ENCODE results near the gene FRAS1.

FRAS1 gene

GRCh38 chr4:78347527-78347926 lies 290.4 kb downstream of the FRAS1 start:
- Histone ChIP-seq H3K4me1 (ENCODE audit: control insufficient read depth in 1 of 2, insufficient read depth in 1 of 2, low read depth in 1 of 2, low read length in 1 of 2) (no peaks in the 10 kb centered on the region), H3K4me3 (ENCODE audit: low read depth in 1 of 2, low read length in 1 of 2) (no peak overlapping the region), H3K27me3 (peaks cover 12% of the 10 kb centered on the region), H3K36me3 (no peaks in the 10 kb centered on the region), H3K9me3 (no peaks in the 10 kb centered on the region), H3K27ac (no peak overlapping the region)
- TF ChIP-seq, protein P1, sequence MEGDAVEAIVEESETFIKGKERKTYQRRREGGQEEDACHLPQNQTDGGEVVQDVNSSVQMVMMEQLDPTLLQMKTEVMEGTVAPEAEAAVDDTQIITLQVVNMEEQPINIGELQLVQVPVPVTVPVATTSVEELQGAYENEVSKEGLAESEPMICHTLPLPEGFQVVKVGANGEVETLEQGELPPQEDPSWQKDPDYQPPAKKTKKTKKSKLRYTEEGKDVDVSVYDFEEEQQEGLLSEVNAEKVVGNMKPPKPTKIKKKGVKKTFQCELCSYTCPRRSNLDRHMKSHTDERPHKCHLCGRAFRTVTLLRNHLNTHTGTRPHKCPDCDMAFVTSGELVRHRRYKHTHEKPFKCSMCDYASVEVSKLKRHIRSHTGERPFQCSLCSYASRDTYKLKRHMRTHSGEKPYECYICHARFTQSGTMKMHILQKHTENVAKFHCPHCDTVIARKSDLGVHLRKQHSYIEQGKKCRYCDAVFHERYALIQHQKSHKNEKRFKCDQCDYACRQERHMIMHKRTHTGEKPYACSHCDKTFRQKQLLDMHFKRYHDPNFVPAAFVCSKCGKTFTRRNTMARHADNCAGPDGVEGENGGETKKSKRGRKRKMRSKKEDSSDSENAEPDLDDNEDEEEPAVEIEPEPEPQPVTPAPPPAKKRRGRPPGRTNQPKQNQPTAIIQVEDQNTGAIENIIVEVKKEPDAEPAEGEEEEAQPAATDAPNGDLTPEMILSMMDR (IDR thresholded peaks at IDR 0.05): no peak

GRCh38 chr4:78353921-78354320 lies 296.8 kb downstream of the FRAS1 start:
- no peak overlapping the region for H3K4me3 ChIP-seq (ENCODE audit: low read depth in 1 of 2, low read length in 1 of 2)
- no peaks in the 10 kb centered on the region for H3K9me3 ChIP-seq
- no peaks in the 10 kb centered on the region for H3K36me3 ChIP-seq
- TF ChIP-seq, protein P1 (IDR thresholded peaks at IDR 0.05): no peak
- H3K27ac ChIP-seq: no peak overlapping the region
- no peaks in the 10 kb centered on the region for H3K4me1 ChIP-seq (ENCODE audit: control insufficient read depth in 1 of 2, insufficient read depth in 1 of 2, low read depth in 1 of 2, low read length in 1 of 2)
- no peaks in the 10 kb centered on the region for H3K27me3 ChIP-seq

DNA sequence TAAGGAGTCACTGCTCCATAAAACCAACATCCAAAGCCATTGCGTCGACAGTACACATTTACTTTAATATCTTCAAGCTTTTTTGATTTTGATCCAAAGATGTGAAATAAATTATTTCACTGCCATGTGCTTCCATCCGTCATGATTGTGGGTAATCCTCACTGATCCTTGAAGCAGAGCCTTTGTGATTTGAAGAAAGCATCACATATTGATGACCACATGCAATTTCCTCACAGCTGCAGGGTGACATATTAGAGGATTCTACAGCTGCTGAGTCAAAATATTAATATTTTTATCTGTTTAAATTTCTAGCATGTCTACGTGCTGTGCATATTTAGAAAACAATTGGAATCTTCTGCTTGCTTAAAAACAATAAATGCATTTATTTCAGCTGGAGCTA lies 297.7 kb downstream of the FRAS1 start:
- peaks cover 8% of the 10 kb centered on the region for H3K27me3 ChIP-seq

DNA sequence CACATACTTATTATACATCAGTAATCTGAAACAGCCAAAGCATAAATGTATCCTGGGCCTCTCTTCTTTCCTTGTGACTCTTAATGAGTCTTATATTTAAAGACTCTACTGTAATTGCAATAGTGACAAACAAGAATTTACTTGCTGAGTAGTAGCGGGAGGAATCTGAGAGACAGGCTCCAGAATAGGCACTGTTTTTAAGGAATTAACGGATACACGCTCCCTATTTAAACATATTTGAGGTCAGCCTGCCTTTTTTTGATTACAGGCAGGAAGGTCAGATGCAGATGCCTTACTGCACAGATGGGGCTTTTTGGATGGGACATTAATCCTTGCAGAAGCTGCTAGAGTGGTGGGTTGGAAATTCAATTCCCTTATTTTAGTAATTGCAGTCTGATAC lies 298.2 kb downstream of the FRAS1 start:
- Histone ChIP-seq H3K27me3 (peaks cover 8% of the 10 kb centered on the region), H3K4me3 (ENCODE audit: low read depth in 1 of 2, low read length in 1 of 2) (no peak overlapping the region), H3K27ac (no peak overlapping the region), H3K9me3 (no peaks in the 10 kb centered on the region), H3K4me1 (ENCODE audit: control insufficient read depth in 1 of 2, insufficient read depth in 1 of 2, low read depth in 1 of 2, low read length in 1 of 2) (no peaks in the 10 kb centered on the region), H3K36me3 (no peaks in the 10 kb centered on the region)
- TF ChIP-seq, protein P1 (IDR thresholded peaks at IDR 0.05): no peak

More for the DNA sequence above, 297.7 kb downstream of the FRAS1 start:
- Histone ChIP-seq H3K36me3 (no peaks in the 10 kb centered on the region), H3K9me3 (no peaks in the 10 kb centered on the region), H3K4me1 (ENCODE audit: control insufficient read depth in 1 of 2, insufficient read depth in 1 of 2, low read depth in 1 of 2, low read length in 1 of 2) (no peaks in the 10 kb centered on the region), H3K27ac (no peak overlapping the region), H3K4me3 (ENCODE audit: low read depth in 1 of 2, low read length in 1 of 2) (no peak overlapping the region)
- TF ChIP-seq, protein P1 (IDR thresholded peaks at IDR 0.05): no peak

DNA sequence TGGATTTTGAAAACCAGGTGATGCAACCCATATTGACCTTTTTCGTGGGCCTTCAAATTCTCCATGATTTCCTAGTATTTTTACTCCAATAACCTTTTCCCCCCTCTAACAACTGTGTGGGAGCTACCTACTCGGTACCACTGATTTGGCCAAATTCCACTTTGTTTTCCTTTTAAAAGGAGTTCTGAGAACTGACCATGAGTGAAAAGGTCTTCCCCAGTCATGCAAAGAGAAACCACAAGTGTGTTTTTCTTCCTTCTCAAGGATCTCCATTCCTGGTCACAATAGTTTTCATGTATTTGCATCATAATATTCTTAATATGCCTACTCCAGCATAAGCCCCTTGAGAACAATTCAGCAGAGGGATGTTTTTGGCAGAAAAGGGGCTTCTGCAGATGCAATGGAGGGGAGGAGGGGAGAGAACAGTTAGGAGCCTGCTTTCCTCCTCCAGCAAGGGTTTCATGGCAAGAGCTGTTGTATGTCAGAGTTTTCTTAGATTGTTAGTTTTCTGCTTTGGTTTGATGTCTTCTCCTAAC lies 299.2 kb downstream of the FRAS1 start:
- Histone ChIP-seq H3K9me3 (no peaks in the 10 kb centered on the region), H3K4me3 (ENCODE audit: low read depth in 1 of 2, low read length in 1 of 2) (no peak overlapping the region), H3K4me1 (ENCODE audit: control insufficient read depth in 1 of 2, insufficient read depth in 1 of 2, low read depth in 1 of 2, low read length in 1 of 2) (no peaks in the 10 kb centered on the region), H3K27me3 (peaks cover 8% of the 10 kb centered on the region), H3K36me3 (no peaks in the 10 kb centered on the region), H3K27ac (no peak overlapping the region)
- TF ChIP-seq, protein P1 (IDR thresholded peaks at IDR 0.05): no peak

DNA sequence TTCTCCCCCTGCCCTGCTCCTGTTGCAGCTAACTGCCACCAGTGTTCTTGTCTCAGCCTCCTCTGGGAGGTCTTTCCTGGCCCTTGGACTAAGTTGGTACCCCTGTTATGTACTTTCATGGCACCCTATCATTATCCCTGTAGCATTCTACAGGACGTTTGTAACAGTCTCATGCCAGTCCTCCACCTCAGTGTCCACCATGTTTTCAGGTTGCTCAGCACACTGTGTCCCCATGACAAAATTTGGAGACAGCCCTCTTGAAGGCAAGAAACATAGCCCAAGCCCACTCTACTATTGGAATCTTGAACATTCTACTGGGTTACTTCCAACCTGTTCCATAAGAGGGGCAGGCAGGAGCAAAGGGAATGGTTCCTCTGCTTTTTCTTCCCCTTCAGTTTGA lies 300.0 kb downstream of the FRAS1 start:
- H3K9me3 ChIP-seq: no peaks in the 10 kb centered on the region
- no peaks in the 10 kb centered on the region for H3K36me3 ChIP-seq
- no peaks in the 10 kb centered on the region for H3K4me1 ChIP-seq (ENCODE audit: control insufficient read depth in 1 of 2, insufficient read depth in 1 of 2, low read depth in 1 of 2, low read length in 1 of 2)
- no peak overlapping the region for H3K27ac ChIP-seq
- no peak overlapping the region for H3K4me3 ChIP-seq (ENCODE audit: low read depth in 1 of 2, low read length in 1 of 2)
- TF ChIP-seq, protein P1 (IDR thresholded peaks at IDR 0.05): no peak
- H3K27me3 ChIP-seq: peaks cover 8% of the 10 kb centered on the region
